Neural cell (in vitro differentiated cells): ENCODE measurements around the gene CRAMP1.

Experiments used
- EP300 ChIP-seq: fragments of 450-650 bp; conservative IDR thresholded peaks from 2 replicates; pipeline ENCODE4 v1.6.1; 2014; ENCODE audit warnings: antibody characterized with exemption, mild to moderate bottlenecking, moderate library complexity; ENCODE audit not compliant: poor library complexity, severe bottlenecking
- EZH2 ChIP-seq: fragments of 200-600, 300-800 bp; shearing (Covaris generic), sonication (generic); IDR thresholded peaks from 2 replicates; pipeline ENCODE4 v1.6.1; 2014; ENCODE audit warnings: antibody characterized with exemption, low read length, borderline replicate concordance, mild to moderate bottlenecking; ENCODE audit not compliant: insufficient read depth, poor library complexity, severe bottlenecking
- POLR2AphosphoS5 ChIP-seq: IDR thresholded peaks from 2 replicates; pipeline ENCODE4 v1.6.1; 2012
- RAD21 ChIP-seq: fragments of 450-650 bp; conservative IDR thresholded peaks from 2 replicates; pipeline ENCODE4 v1.6.1; 2014; ENCODE audit warnings: antibody characterized with exemption, mild to moderate bottlenecking, moderate library complexity
- REST ChIP-seq: IDR thresholded peaks from 2 replicates; pipeline ENCODE4 v1.6.1; 2012; ENCODE audit warnings: borderline replicate concordance
- TAF1 ChIP-seq: IDR thresholded peaks from 2 replicates; pipeline ENCODE4 v1.6.1; 2012; ENCODE audit warnings: low read depth
- TF ChIP-seq, protein P1 (sequence below): fragments of 450-650 bp; IDR thresholded peaks from 2 replicates; pipeline ENCODE4 v1.5.1; 2014; ENCODE audit warnings: antibody characterized with exemption, mild to moderate bottlenecking, moderate library complexity; ENCODE audit not compliant: poor library complexity, severe bottlenecking

GRCh38 chr16:1643521-1643920, 31.4 kb downstream of the CRAMP1 start:
- TF ChIP-seq TAF1 (no peak), EZH2 (no peak), POLR2AphosphoS5 (no peak), RAD21 (no peak), REST (no peak), EP300 (no peak)
- TF ChIP-seq, protein P1, sequence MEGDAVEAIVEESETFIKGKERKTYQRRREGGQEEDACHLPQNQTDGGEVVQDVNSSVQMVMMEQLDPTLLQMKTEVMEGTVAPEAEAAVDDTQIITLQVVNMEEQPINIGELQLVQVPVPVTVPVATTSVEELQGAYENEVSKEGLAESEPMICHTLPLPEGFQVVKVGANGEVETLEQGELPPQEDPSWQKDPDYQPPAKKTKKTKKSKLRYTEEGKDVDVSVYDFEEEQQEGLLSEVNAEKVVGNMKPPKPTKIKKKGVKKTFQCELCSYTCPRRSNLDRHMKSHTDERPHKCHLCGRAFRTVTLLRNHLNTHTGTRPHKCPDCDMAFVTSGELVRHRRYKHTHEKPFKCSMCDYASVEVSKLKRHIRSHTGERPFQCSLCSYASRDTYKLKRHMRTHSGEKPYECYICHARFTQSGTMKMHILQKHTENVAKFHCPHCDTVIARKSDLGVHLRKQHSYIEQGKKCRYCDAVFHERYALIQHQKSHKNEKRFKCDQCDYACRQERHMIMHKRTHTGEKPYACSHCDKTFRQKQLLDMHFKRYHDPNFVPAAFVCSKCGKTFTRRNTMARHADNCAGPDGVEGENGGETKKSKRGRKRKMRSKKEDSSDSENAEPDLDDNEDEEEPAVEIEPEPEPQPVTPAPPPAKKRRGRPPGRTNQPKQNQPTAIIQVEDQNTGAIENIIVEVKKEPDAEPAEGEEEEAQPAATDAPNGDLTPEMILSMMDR = no peak
